GM19043 (cell line): ENCODE data around the gene CPN2.

Experiments
- ATAC-seq: cut with Tn5 transposase; IDR thresholded peaks from one replicate; pipeline ENCODE4 v1.9.1; 2021; ENCODE audit warnings: low read depth; ENCODE audit not compliant: unreplicated experiment

The CPN2 gene

GRCh38 chr3:194381460-194381875 is 30.3 kb upstream of the CPN2 start:
- no peak for ATAC-seq

GRCh38 chr3:194380326-194380725 is 29.2 kb upstream of the CPN2 start:
- no peak for ATAC-seq

- no peak for ATAC-seq
These were observed 28.5 kb upstream of the CPN2 start for GRCh38 chr3:194379651-194380050.

GRCh38 chr3:194379231-194379630 is 28.1 kb upstream of the CPN2 start:
- ATAC-seq: no peak

GRCh38 chr3:194377708-194378107 is 26.6 kb upstream of the CPN2 start:
- no peak for ATAC-seq

- no peak for ATAC-seq
These were observed 25.1 kb upstream of the CPN2 start for GRCh38 chr3:194376241-194376560.

GRCh38 chr3:194375473-194376240 is 24.5 kb upstream of the CPN2 start:
- no peak for ATAC-seq

- ATAC-seq: no peak
These were observed 23.8 kb upstream of the CPN2 start for GRCh38 chr3:194374935-194375334.

- ATAC-seq: no peak
These were observed 22.8 kb upstream of the CPN2 start for GRCh38 chr3:194373899-194374298.

- no peak for ATAC-seq
These were observed 21.9 kb upstream of the CPN2 start for GRCh38 chr3:194373028-194373427.

- no peak for ATAC-seq
These were observed 19.6 kb upstream of the CPN2 start for GRCh38 chr3:194370753-194371152.

- ATAC-seq: no peak
These were observed 18.6 kb upstream of the CPN2 start, which contains the start of gene LRRC15 for GRCh38 chr3:194369522-194370279. Gene LRRC15, minus strand, starts transcription at chr3:194369743. Its CDS starts 8,700 bp downstream, at chr3:194361043.

GRCh38 chr3:194368918-194369317 is 17.8 kb upstream of the CPN2 start:
- no peak for ATAC-seq

GRCh38 chr3:194367992-194368841 is 17.1 kb upstream of the CPN2 start:
- ATAC-seq: no peak

- ATAC-seq: no peak
These were observed 14.9 kb upstream of the CPN2 start for GRCh38 chr3:194365978-194366490.

- no peak for ATAC-seq
These were observed 14.4 kb upstream of the CPN2 start for GRCh38 chr3:194365526-194365925.

- no peak for ATAC-seq
These were observed 13.7 kb upstream of the CPN2 start for GRCh38 chr3:194364652-194365434.

- no peak for ATAC-seq
These were observed 13.2 kb upstream of the CPN2 start for GRCh38 chr3:194364314-194364651.

- no peak for ATAC-seq
These were observed 9.4 kb upstream of the CPN2 start for GRCh38 chr3:194360568-194360967.

- no peak for ATAC-seq
These were observed 6.6 kb upstream of the CPN2 start for GRCh38 chr3:194357681-194358080.
